Measurements from ENCODE around the gene KAT6B.

Gene KAT6B

DNA sequence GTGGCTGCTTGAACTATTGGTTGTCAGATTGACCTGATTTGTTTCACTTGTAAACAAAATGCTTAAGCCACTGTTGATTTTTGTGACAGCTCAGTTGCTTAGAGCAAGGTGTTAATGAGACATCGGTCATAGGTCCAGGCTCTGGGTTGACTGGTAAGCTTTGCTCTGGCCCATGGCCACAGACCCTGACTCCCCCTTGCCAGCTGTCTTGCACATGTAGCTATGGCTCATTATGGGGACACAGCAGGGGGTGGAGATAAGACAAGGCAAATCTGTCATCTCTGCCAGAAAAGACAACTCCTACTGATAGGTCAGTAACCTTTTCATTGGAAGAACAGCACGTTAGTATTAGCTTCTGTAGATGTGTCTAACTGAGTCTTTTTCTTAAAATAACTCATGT lies 95.3 kb downstream of the KAT6B start:
- no peaks in the 10 kb centered on the region for H3K36me3 ChIP-seq
- H3K4me3 ChIP-seq (ENCODE audit: low read depth, low read length), result no peak overlapping the region
- DNase-seq, result no peak
- H3K9me3 ChIP-seq, result no peaks in the 10 kb centered on the region
- H3K4me1 ChIP-seq, result peaks cover 13% of the 10 kb centered on the region
- no peaks in the 10 kb centered on the region for H3K27me3 ChIP-seq
- TF ChIP-seq, protein P1, sequence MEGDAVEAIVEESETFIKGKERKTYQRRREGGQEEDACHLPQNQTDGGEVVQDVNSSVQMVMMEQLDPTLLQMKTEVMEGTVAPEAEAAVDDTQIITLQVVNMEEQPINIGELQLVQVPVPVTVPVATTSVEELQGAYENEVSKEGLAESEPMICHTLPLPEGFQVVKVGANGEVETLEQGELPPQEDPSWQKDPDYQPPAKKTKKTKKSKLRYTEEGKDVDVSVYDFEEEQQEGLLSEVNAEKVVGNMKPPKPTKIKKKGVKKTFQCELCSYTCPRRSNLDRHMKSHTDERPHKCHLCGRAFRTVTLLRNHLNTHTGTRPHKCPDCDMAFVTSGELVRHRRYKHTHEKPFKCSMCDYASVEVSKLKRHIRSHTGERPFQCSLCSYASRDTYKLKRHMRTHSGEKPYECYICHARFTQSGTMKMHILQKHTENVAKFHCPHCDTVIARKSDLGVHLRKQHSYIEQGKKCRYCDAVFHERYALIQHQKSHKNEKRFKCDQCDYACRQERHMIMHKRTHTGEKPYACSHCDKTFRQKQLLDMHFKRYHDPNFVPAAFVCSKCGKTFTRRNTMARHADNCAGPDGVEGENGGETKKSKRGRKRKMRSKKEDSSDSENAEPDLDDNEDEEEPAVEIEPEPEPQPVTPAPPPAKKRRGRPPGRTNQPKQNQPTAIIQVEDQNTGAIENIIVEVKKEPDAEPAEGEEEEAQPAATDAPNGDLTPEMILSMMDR (IDR thresholded peaks at IDR 0.05; ENCODE audit: low read depth, low read length), result no peak

DNA sequence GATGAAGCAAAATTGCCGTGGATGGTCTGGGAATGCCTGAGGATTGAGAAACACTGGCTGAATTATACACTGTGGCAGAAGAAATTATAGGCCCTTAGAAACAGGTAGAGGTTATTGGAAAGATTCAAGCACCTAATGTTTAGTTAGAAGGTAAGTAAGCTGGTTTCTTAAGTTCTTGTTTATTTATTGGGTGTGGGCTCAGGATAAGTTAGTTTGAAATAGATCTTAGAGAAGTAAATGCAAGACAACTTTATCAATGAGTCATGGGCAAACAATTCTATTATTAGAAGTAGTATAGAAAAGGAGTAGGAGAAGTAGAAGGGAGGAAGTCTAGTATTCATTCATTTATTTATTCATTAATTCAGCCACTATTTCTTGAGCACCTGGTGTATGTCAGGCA lies 96.5 kb downstream of the KAT6B start:
- H3K36me3 ChIP-seq, result no peaks in the 10 kb centered on the region
- peaks cover 19% of the 10 kb centered on the region for H3K4me1 ChIP-seq
- no peaks in the 10 kb centered on the region for H3K27me3 ChIP-seq
- TF ChIP-seq, protein P1 (IDR thresholded peaks at IDR 0.05; ENCODE audit: low read depth, low read length), result no peak
- H3K4me3 ChIP-seq (ENCODE audit: low read depth, low read length), result no peak overlapping the region
- DNase-seq, result no peak
- no peaks in the 10 kb centered on the region for H3K9me3 ChIP-seq

DNA sequence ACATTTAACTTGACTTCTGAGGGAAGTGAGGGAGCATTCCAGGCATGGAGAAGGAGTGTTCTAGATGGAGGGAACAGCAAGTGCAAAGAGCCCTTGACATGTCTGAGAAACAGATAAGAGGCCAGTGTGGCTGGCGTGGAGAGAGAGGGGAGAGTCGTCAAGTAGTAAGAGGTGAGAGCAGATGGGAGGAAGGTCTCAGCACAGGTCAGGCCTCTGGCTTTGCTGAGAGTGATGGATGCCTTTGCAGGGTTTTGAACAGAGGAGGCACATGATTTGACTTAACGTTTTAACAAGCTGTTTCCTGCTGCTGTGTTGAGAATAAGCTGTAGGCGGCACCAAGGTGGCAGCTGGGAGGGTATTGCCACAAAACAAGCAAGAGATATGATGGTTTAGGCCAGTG lies 97.2 kb downstream of the KAT6B start:
- H3K4me1 ChIP-seq, result peaks cover 19% of the 10 kb centered on the region
- H3K36me3 ChIP-seq, result no peaks in the 10 kb centered on the region
- TF ChIP-seq, protein P1 (IDR thresholded peaks at IDR 0.05; ENCODE audit: low read depth, low read length), result no peak
- no peaks in the 10 kb centered on the region for H3K27me3 ChIP-seq
- no peak overlapping the region for H3K4me3 ChIP-seq (ENCODE audit: low read depth, low read length)
- H3K9me3 ChIP-seq, result no peaks in the 10 kb centered on the region
- DNase-seq, result no peak

DNA sequence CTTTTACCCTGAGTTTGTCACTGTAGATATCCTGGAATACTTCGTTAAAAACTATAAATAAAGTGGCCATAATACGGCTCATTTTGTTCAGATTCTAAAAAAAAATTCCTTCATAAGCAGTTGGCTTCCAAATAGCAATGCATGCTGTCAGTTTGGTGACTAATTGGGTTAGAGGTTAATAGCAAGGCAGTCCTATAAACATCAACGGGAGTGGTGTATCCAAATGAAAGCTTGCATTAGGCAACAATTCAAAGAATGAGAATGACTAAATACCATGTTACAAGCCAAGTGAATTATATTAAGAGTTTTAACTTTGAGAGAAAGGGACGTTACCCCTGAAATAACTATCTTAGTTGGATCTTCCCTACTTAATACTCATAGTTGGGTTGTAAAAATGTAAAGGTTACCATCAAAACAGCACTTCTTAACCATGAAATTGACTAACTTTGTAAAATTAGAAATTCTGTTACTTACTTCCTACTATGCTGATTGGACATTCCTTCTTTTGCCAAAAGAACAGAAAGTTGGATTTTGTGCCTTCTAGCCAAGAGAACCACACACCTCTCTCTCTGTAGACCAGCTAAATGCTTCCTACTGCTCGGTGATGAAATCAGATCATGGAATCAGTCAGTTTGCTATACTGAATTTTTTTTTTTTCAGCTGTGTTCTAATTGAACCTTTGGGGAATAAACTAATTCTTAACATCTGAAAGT lies 98.0 kb downstream of the KAT6B start:
- Histone ChIP-seq H3K36me3 (no peaks in the 10 kb centered on the region), H3K27me3 (no peaks in the 10 kb centered on the region), H3K4me3 (ENCODE audit: low read depth, low read length) (no peak overlapping the region), H3K9me3 (no peaks in the 10 kb centered on the region), H3K4me1 (peaks cover 24% of the 10 kb centered on the region)
- TF ChIP-seq, protein P1 (IDR thresholded peaks at IDR 0.05; ENCODE audit: low read depth, low read length), result no peak
- no peak for DNase-seq

DNA sequence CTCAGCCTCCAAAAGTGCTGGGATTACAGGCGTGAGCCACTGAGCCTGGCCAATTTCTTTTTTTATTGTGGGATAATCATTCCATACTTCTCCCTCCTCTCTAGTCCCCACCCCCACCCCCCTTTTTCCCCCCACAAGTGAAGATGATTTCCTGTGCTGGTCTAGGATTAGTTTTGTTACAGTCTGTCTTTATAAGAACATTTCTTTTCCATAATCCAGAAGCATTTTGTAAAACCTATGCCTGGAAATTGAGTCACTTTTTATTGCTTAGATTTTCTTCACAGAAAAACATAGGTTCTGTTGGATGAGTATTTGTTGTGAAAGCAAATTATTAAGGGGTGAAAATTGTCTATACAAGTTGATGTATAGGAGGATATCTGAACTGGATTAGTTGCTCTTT lies 98.9 kb downstream of the KAT6B start:
- no peaks in the 10 kb centered on the region for H3K36me3 ChIP-seq
- no peak overlapping the region for H3K4me3 ChIP-seq (ENCODE audit: low read depth, low read length)
- no peak for DNase-seq
- H3K4me1 ChIP-seq, result peaks cover 24% of the 10 kb centered on the region
- no peaks in the 10 kb centered on the region for H3K9me3 ChIP-seq
- TF ChIP-seq, protein P1 (IDR thresholded peaks at IDR 0.05; ENCODE audit: low read depth, low read length), result no peak
- H3K27me3 ChIP-seq, result no peaks in the 10 kb centered on the region

DNA sequence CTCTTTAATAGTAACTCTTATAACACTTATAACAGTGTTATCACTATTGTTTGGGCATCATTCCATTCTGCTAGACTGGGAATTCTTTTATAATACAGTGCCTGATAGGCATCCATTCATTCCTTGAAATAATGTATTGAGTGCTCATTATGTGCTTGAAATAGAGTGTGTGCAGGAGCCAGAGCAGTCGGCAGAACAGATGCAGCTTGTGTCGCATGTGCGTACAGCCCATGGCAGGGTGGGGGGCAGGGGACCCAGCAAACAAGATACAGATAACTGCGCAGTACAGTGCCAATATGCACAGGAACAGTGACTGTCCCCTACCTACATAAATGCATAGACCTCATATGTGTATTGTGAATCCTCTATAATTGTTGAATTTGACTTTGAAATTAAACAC lies 99.3 kb downstream of the KAT6B start:
- Histone ChIP-seq H3K36me3 (no peaks in the 10 kb centered on the region), H3K4me3 (ENCODE audit: low read depth, low read length) (no peak overlapping the region), H3K9me3 (no peaks in the 10 kb centered on the region), H3K27me3 (no peaks in the 10 kb centered on the region), H3K4me1 (peaks cover 24% of the 10 kb centered on the region)
- TF ChIP-seq, protein P1 (IDR thresholded peaks at IDR 0.05; ENCODE audit: low read depth, low read length), result no peak
- peak; percentile 70 for DNase-seq

All from BE2C (cell line).